HG02970 (cell line): ENCODE data around the gene ATP4B.

Experiments
- ATAC-seq: cut with Tn5 transposase; IDR thresholded peaks from one replicate; pipeline ENCODE4 v1.9.1; 2021; ENCODE audit warnings: mild to moderate bottlenecking, moderate library complexity, moderate number of reproducible peaks; ENCODE audit not compliant: unreplicated experiment, low FRiP score

The ATP4B gene

DNA sequence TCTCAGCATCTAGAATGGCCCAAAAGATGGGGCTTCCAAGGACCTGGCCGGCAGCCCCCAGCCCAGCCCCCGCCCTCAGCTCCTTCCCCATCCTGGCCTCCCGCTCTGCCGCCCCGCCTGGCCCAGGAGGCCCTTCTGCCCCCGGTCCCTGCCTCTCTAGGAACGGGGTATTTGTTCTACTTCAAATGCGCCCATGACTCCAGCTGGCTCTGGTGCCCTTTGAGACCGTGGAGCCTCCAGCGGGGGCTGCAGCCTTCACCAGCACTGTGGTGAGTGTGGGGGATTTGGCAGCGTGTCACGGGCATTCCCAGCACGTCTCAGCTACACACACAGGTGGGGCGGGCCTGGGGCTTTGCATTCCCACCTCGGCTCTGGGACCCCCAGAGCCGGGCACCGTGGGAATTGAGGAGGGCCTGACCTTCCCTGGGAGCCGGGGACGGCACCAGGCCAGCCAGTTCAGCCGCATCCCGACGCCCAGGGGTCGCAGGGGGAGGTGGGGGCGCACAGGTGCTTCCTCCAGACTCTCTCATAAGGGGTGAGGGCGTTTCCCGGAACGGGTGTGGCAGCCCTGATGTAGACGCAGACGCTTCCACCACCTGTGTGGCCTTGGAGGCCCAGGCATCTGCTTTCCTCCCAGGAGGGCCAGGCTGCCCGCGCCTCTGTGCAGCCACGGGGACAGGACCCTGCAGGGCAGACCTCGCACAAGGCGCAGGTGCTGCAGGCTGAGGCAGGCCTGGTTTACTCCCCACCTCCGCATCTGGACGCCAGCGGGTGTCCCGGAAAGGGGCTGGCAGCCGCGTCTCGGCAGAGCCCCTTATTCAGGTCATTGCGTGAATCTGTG lies 947 bp downstream of the ATP4B start:
- ATAC-seq, result no peak

DNA sequence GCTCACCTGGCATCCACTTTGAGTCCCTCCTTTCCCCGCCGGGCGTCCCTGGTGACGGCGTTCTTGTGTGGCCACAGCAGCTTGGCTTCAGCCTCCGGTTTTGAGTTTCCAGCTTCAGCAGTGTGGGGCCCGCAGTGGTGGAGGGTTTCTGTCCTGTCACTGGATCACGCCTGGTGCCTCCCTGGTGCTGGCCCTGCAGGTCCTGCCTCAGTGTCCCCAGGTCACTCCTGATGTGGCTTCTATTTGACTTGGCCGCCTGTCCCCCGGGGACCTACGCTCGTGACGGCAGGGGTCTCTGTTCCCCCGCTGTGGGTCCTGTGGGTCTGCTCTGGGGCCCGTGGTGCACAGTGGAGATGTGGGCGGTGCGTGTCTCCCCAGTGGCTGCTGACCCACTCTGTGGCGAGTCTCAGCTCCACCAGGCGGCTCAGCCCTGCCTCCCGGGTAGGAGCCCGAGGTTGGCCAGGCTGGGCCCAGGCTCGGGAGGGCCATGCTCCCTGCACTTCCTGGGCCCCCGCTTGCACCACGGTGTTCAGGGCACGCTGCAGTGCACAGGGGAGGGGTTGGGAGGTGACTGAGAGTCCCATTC lies 1.9 kb downstream of the ATP4B start:
- ATAC-seq, result no peak

DNA sequence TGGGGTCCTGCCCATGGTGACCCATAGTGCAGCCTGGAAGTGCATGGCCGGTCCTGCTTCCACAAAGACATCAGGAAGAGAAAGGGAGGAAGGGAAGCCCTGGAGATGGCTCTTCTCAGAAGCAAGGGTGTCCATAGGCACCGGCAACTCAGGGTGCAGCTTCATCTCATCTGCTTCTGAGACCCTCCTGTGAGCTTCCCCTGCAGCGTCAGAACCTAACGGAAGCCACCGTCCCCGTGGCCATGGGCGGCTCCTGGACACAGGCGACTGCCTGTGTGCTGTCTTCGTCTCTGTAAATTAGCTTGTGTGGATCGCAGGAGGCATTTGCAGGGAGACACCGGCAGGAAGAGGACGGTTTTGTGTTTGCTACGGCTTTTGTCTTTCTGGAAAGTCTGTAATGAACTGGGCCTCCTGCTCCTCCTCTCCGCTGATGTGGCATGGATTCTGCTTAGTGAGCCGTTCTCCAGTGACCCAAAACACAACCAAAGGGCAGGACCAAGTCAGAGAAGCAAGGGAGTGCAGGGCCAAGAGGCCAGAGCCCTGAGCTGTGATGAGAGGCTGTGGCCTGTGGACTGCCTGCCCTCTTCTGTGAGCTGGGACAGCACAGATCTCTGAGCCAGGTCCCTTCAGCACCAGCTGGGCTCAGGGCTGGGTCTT lies 2.5 kb downstream of the ATP4B start:
- no peak for ATAC-seq

DNA sequence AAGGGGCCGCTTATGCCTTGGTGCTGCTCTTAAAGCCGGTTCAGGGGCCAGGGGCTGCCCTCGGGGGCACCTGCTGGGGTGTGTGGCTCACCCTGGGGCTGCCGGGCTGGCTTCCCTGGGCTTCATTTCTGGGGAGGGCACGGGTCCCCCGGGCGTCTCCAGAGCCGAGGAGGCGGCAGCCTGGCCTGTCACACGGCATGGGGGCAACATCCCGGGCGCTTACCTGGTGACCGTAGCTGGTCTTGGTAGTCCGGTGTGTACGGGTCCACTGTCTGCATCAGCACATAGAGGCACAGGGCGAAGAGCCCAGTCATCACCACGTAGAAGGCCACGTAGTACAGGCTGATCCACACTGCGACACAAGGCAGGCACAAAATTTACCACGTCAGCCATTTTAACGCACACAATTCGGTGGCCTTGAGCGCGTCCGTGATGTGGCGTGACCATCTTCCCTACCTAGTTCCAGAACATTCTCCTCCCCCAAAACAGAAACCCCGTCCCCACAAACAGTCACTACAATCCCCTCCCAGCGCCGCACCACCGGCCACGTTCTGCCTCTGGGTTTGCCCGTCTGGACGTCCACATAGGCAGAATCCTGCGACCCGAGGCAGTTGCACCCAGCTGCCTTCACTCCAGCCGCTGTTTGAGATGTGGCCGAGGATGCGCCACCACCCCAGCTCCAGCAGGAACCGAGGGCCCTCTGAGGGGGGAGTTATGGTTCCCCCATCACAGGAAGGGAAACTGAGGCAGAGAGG lies 3.2 kb downstream of the ATP4B start:
- no peak for ATAC-seq

DNA sequence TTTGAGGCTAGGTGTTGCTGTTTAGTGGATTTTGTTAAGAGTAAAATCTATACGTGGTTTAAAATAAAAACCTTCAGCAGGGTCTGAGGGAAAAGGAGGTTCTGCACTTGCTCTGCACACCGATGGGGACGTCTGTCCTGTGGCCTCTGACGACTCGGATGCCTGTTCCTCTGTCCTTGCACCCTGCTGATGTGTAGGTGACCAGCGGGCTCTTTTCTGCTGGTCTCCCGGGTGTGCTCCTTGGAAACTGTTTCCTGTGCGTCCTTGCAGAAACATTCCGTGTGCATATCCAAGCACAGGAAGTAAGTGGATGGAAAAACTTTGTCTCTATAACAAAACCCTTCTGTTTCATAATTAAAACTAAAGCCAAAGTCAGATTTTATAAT lies 3.8 kb downstream of the ATP4B start:
- ATAC-seq, result no peak

DNA sequence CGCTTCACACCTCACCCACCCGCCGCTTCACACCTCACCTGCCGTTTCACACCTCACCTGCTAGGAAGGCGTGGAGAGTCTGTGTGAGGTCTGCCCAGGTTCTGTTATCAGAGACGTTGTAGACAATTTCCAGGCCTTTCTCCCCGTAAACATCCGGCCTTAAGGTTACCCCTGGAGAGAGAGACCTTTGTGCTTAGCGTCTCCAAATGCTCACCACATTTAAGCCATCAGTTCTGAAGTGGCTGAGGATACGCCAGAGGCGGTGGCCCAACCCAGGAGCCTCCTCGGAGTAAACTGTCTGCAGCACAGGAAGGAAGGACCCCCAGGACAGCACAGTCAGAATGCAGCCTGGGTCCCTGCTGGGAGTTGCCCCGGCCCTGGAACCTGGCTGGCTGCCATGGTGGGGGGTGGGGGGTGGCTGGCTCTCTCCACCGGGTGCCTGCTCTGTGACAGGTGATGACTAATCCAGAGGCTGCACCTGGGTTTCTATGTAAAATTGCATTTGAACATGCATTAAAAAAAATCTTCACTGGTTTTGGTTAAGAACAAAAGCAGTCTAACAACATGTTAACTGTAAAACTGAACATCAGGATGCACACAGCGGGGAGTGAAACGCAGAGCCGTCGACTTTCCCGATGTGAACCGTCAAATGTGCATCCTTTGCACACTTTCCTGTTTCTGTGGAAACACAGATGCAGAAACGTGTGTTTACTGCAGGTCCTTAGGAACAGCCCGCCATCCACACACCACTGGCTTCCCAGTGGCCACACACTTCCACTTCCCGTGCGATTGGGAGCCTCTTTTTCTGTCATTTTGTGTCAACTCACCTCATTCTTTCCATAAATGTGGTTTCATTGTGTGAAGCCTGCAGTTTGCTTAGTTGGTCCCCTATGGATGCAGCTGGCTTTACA lies 4.5 kb downstream of the ATP4B start:
- no peak for ATAC-seq

DNA sequence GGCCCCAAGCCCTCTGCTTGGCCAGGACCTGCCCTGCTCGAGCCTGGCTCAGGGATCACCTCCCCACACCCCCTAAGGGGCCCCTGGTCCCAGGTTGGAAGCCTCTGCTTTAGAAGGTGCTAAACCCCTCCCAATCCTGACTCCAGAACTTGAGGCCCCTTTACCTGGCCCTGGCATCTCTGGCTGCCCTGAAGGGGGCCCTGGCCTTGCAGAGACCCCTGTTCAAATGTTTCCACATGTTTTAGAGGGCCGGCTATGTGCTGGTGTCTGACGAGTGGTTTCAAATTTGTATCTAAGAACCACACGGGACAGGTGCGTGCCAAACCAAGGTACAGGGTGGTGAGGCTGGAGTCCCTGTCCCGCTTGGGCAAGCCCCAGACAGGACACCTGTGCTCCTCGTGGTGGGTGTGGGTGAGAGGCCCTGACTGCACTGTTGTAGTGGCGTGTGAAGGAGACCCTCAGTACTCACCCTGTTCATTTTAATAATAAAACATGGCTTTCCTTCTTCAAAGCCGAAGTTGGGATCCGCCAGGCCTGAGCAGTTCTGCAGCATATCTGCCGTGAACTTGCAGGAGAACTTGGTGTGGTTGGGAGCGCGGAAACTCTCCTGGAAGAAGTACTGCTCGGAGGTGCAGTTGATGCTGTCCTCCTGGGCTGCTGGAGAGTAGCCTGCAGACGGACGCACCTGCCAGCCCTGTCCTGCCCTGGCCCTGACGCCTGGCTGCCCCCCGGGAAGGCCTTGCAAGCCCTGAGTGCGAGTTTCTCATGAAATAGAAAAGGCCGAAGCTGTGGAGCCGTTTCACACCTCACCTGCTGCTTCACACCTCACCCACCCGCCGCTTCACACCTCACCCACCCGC lies 5.4 kb downstream of the ATP4B start:
- no peak for ATAC-seq

DNA sequence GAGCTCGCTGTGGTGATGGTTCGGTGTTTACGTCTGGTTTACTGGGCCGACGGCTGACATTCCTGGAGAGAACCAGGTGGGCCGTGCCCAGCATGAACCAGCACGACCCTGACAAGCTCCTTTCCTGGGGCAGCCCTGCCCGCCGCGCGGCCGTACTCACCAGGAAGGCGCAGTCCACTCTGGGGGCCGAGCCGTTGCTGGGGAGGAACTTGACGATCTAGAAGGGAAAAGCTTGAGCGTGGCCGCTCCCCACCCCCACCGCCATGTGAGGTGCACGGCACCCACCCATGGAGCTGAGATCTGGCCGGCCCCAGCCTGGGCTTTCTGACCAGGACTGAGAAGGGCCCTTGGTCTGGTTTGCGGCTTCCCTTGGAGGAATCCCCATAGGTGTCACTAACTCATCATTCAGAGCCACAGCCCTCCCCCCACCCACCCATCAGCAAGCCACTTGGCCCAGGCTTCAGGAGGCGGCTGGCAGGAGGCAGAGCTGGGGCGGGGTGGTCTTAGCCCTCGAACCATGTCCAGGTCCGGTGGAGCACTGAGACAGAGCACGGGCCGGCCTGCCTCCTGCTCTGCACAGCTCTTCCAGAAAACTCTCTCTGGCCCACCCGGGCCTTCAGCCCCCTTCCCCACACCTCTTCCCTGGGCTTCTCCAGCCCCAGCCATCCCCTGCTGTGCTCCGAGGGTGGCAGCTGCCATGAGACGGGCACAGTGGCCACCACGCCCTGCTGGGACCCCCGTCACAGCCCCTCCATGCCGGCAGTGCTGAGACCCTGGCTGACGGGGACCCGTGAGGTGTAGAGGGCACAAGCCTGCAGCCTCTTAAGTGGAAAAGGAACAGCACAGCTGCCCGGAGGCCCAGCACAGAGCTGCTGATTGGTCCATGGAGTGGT lies 6.2 kb downstream of the ATP4B start:
- no peak for ATAC-seq

DNA sequence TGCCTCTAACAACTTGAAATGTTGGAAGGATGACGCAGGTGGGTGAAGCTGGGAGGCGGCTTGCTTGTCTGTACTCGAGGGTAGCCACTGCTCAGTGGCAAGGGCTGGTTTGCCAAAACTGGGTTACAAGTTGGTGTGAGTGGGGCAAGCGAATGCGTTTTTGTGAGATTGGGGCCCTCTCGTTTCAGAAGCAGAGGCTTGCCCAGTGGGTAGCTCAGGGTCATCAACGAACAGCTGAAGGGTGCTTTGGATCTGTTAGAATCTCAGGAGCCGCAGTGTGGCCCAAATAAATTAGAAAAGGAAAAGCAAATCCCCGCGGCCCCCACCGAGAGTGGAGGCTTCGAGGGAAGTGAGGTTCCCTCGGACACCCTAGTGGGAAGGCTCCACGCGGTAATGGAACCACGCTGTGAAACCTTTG lies 7.3 kb downstream of the ATP4B start:
- ATAC-seq, result no peak

DNA sequence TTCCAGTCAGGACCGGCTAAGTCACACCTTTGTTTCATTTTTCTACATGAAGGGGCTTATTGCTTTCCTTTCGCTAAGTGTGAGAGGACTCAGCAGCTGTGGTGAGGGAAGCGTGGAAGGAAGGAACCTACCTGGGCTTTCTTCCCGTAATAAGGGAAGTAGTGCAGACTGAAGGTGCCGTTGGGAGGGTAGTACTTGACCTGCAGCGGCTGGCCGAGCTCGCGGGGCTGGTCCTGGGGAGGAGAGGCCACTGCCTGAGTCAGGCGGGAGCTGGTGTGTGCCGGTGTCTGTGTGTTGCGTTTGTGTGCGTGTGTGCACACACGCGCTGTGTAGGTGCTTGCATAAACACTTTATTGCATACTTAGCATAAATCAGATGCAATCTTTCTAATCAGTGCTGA lies 7.7 kb downstream of the ATP4B start:
- no peak for ATAC-seq

DNA sequence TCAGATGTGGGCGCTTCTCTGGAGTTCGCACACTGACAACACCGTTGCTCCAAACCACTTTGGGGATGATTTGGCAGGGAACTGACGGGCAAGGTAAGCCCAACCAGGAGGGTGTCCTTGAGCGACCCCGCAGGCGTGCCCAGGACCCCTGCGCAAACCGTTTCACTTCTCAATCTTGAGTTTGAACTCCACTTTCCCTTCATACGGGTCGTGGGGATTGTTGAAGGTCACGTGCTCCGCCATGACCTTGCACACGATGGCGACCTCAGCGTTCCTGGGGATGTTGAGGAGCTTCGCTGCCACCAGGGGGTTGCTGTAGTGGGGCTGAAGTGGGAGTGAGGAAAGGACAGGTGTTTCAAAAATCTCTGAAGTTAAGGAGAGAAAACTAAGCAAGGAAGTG lies 8.8 kb downstream of the ATP4B start:
- no peak for ATAC-seq

DNA sequence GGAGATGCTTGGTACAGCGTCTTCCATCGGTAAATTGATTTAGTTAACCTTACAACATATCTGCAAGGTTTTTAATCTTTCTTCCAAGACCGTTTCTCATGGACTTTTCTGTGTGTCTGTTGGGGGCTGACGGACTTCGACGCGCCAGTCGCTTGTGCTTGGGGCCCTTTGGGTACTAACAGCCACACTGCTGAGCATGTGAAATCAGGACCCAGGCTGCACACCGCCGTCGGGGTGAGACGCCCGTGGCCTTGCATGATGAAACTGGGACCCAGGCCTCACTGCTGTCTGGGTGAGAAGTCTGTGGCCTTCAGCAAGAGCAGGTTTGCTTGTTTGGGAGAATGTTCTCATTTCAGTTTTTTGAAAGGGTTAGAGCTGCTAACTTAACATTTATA lies 9.8 kb downstream of the ATP4B start:
- no peak for ATAC-seq

DNA sequence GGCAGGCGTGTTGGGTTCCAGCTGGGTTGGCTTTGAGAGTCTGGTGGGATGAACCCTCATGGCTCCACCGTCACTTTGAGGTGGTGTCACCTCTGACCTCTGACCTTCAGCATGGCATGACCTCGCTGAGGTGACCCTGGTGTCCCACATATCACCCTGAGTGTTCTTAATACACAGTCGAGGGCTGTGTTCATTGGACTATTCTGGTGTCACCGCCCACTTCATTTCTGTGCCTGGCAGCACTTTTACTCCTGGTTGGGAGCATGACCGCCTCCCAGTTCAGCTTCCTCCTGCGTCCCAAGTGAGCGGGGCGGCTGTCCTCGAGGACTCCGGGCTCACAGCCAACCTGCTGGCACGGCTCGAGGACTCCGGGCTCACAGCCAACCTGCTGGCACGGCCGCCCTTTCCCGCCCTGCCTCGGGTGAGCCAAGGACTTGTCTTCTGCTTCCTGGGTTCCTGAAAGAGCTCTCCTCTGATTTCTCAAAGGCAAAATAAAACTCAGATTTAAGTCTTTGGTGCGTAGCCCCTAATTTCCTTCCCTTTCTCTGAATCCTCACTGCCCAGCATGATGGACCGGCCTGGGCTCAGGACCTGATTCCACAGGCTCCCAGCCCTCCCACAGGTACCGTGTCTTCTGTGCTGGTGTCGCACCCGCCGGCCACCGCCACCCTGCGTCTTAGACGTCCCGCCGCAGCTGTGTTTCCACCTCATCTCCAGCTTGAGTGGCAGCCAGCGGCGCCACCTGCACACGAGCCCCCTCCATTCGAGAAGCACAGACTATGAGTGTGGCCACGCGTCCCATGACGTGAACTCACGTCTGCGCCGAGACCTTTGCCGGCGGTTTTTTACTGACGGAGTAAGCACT lies 10.4 kb downstream of the ATP4B start:
- no peak for ATAC-seq

DNA sequence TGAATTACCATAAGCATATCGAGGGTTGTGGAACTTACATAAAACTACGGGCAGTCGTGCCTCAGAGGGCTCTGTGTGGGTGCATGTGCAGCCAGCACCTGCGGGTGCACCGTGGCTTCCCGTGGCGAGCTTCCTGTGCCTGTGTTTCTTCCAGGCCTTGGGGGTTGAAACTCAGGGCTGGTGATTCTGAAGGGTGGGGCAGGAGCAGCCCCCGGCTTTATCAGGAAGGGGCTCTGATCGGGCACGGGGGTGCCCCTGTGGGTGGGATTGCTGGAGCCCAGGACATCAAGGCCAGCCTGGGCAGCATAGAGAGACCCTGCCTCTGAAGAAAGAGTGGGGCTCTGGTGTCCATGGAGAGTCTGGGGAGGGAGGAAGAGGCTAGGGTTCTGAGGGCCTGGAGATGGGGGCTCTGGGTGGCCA lies 11.1 kb downstream of the ATP4B start:
- ATAC-seq, result no peak

DNA sequence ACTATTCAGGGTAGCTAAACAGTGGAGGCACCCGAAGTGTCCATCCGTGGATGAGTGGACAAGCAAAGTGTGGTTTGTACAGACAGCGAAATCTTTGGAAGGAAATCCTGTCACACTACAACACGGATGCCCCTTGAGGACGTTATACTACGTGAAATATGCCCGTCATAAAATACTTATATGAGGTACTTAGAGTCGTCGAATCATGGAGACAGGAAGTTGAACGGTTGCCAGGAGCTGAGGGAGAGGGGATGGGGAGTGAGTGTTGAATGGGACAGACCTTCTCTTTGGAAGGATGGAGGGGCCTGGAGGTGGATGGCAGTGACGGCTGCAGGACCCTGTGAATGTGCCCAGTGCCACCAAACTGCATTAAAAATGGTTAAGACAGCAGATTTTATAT lies 11.6 kb downstream of the ATP4B start:
- no peak for ATAC-seq

DNA sequence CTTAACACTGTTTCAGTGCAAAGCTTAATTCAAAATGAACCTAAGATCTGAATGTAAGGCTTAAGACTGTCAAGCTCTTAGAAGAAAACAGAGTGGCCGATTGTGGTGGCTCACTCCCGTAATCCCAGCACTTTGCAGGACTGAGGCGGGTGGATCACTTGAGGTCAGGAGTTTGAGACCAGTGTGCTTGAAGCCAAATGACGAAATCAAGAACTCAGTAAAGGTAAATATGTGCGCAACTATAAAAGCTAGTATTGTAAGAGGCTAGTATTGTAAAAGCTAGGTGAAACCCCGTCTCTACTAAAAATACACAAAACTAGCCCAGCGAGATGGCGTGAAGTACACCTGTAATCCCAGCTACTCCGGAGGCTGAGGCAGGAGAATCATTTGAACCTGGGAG lies 12.7 kb downstream of the ATP4B start:
- no peak for ATAC-seq

DNA sequence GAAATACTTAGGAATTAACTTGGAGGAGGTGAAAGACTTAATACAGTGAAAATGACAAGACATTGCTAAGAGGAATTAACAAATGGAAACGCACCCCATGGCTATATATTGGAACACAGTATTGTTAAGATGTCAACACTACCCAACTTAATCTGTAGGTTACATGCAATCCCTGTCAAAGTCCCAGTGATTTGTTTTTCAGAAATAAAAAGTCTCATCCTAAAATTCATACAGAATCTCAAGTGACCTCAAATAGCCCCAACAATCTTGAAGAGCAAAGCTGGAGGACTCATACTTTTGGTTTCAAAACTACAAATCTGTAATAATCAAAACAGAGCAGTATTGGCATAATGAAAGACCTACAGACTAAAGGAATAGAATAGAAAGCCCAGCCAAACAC lies 13.2 kb downstream of the ATP4B start:
- ATAC-seq, result no peak
